OCI-M2 (cell line): ENCODE data around the gene CABP2.
"Not testable (repeated sequence)": the region's sequence is repeated elsewhere in the genome, so short reads cannot be mapped to it uniquely, and the experiment has no call there.

Experiments
- DNase-seq: peaks from one replicate; lab custom pipeline; 2025; ENCODE audit not compliant: unreplicated experiment; lab: John Stamatoyannopoulos, UW

CABP2 gene

DNA sequence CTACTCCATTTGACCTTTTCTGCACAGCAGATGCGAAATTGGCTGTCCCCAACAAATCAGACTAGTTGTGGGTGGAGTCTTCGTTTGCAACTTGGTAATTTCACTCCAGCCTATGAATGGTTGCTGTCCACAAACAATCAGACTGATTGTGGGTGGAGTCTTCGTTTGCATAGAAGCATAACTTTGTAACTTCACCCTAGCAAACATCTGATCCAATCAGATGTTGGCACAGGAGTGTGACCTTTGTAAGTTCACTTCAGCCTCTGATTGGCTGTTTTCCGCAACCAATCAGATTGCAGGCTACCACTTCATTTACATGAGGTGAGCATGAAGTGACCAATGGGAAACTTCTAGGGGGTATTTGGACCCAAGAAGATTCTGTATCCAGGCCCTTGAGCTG lies 16.3 kb upstream of the CABP2 start:
- DNase-seq, result no peak

DNA sequence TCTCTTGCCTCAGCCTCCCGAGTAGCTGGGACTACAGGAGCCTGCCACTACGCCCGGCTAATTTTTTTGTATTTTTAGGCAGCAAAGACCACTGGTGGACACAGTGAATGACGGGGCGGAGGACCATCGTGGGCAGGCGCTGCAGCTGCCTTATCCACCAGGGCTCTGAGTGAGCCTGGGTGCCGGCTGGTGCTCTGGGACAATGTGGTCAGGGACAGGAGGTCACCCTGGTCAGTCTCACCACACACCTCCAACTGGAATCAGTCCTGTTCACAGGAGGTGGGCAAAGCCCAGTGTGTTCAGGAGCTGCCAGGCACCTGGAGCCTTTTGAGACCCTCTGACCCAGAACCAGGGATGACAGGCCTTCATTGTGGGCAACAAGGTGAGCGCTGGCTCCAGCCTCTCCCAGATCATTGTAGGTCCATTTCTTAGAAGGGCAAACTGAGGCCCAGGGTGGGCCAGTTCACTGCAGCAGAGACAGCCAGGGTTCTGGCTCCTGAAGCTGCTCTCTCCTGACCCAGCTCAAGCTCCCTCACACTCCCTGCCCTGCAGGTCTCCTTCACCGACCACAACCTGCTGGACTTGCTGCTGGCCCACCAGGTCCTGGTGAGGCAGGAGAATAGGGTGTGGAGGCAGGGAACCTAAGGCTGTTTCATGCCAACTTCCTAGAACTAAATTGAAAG lies 15.7 kb upstream of the CABP2 start:
- no peak for DNase-seq

DNA sequence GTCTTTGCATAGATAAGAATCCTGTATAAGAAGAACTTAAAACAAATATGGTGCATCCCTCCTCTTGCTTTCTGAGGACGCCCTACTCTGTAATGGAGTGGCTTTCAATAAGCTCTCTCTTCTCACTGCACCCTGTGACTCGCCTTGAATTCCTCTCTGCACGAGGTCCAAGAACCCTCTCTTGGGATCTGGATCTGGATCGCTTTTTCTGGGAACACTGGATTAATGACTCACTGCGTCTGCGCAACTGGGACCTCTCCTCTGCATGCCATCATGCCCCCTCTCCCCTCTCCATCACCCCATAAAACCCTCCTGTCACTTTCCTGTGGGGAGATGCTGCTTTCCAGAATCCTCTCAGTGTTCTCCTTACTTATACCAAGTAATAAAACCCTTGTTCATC lies 15.1 kb upstream of the CABP2 start:
- DNase-seq, result no peak

DNA sequence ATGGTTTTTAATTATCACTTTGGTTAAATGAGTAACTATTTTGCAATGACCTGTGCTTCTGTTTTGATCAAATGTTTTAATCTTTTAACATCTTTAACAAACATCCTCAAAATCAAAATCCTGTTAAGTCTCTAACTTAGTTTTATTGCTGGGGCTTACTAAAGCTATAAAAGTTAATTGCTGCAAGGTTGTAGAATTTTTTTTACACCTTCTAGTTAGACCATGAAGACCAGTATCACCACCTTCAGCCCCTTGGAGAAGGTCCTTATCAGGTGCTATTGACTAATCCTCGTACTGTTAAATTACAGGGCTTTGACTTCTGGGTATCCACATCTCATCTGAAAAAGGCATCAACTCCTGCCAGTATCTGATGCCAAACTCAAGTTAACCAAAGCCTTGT lies 12.3 kb upstream of the CABP2 start:
- no peak for DNase-seq

DNA sequence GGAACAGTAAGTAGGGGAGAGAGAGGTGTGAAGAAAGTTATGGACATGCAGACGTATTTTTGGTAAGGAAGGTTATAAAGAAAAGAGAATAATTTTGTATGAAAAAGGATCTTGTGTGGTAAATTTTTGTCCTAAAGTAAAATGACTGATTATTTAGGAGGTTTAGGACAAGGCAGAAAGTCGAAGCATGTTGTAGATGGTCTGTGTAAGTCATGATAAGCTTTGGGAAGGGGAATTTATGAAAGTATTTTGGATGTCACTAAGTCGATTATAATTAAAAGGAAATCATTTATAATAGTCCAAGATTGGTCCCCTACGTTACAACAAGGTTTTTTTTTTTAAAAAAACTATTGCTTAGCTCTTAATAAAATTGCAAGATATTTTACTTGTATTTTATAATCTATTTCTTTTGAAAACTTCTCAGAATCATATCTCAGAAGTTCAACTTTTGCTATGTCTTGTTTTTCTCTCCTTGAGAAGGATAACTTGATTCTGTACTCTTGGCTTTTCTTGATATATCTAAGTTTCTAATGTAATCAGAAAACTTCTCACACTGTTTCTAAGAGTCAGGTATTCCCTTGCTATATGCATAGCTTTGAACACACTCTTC lies 10.9 kb upstream of the CABP2 start:
- no peak for DNase-seq

DNA sequence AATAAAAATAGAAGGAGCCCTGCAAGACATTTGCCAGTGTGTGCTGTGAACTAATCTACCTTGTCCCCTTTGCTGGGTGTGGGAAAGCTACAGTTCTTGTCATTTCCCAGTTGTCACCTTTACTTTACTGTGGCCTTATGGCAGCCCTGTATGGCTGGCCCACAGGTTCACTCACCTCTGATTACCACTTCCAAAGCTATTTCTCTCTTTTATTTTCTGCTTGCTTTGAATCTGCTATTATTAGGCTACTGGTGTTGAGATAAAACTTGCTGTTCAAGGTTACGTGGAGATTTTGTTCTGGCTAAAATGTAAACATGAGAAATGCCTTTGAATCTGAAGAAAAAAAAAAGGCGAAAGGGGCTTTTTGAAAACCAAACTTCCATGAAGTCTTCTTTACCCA lies 9.6 kb upstream of the CABP2 start:
- DNase-seq, result no peak

DNA sequence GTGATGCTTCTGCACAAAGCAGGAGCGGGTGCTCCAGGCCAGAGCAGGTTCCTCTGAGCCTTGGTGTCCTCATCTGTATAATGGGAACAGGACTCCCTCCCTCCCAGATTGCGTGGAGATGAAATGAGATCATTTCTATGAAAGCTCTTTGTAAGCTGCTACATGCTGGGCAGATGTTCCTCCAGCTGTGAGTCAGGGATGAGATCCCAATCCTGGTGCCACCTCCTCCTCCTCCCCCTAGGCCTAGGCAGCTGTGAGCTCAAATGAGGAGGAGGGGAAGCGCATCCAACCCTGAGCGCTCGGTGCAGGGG lies 7.0 kb upstream of the CABP2 start:
- no peak for DNase-seq

DNA sequence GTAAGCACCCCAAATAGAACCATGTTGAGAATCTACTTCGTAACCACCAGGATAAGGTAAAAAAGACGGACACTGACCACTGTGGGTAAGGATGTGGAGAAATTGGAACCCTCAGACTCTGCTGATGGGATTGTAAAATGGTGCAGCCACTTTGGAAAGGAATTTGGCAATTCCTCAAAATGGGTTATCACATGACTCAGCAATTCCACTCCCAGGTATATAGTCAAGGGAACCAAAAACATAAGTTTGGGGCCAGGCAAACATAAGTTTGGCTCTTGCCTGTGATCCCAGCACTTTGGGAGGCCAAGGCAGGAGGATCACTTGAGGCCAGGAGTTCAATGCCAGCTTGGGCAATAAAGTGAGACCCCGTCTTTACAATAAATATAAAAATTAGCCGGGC lies 5.1 kb upstream of the CABP2 start:
- no peak for DNase-seq

DNA sequence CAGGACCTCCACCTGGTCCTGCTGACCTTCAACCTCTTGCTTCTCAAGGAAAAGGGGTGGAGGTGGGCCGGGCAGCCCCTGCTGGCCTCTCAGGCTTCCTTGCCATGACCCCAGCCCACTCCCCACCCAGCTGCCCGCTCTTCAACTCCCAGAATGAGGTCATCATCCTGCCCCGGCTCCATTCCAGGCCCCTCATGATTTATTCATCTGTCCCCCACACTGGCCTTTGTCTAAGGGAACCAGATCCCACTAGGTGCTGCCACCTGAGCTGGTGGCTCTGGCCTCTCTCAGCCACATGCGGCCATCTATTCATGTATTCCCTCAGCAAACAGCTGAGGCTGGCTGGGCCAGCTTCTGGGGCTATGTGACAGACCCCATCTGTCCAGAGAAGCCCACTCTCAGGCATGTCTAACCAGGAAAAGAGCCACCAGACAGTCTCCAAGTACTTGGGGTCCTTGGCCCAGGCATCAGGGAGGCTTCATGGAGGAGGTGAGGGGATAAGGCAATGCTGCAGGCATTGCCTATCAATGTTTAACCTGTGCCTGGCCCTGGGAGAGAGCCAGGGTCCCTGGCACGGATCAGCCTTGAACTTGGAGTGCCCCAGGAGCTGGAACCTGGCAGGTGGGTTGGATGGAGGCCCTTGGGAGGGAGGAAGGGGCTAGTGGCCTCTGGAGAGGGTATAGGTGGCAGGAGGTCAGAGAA lies 2.2 kb upstream of the CABP2 start:
- no peak for DNase-seq

DNA sequence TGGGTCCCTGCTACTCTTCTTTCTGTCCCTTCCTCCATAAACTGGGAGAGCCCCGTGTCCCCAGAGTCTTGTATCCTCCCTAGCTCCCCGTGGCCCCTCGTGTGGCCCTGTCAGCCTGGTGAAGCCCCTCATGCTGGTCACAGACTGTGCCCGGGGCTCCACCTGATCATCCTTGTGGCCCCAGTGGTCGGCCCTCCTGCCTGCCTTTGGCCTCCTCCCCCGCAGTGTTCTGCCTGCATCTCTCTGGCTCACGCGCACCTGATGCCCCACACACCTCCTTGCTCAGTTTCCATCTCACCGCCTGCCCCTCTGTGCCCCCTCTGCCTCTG lies 1.2 kb upstream of the CABP2 start:
- DNase-seq, result no peak

DNA sequence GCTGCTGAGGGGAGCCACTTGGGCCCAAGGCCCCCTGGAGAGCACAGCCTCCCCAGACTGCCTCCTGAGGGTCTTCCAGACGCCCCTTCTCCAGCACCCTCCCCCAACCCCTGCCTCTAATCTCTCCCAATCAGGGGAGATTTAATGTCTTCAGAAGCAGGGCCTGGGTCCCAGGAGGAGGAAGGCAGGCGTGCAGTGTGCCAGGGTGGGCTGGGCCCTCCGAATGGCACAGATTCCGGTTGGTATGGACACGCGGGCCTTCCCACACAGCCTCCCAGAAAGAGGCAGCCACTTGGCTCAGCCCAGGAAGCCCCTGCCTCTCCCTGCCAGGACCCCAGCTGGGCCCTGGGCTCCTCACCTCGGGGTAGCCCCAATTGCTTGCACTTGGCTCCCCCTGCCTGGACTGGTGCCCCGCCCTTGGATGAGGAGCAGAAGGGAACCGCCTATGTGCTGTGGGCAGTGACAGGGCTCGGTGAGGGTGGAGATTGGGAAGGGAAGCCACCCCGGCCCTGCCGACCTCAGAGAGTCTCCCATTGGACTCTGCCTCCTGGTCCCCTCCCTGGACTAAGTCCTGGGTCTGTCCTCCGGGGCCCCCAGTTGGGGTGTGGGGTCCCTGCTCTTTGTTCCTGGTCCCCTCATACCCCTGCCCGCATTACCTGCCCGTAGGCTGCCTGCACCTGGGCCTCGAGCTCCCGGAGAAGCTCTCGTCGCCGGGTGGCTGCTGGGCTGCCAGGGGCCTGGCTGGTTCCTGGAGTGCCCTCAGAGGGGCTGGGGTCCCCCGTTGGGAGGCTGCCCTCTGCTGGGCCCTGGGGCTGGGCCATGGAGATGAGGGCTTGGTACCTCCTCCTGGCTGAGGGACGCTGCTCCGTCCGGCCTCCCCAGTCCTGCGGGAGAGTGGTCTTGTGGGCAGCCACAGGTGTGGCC lies 572 bp upstream of the CABP2 start:
- DNase-seq, result no peak

DNA sequence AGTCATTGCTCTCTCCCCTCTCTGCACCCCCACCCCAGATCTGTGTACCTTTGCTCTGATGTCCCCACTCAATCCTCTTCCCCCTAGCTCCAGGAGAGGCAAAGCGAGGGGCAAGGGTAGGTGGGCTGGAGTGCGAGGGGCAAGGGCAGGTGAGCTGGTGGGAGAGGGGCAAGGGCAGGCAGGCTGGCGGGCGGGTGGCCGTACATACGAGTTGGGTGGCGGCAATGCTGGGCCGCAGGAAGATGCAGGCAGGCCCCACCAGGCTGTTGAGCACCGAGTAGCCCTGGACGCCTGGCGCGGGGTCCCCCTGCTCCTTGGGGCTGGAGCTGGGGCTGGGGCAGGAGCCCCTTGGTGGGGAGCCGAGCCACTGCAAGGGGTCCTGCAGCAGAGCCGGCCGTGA lies 908 bp downstream of the CABP2 start:
- DNase-seq, result no peak

DNA sequence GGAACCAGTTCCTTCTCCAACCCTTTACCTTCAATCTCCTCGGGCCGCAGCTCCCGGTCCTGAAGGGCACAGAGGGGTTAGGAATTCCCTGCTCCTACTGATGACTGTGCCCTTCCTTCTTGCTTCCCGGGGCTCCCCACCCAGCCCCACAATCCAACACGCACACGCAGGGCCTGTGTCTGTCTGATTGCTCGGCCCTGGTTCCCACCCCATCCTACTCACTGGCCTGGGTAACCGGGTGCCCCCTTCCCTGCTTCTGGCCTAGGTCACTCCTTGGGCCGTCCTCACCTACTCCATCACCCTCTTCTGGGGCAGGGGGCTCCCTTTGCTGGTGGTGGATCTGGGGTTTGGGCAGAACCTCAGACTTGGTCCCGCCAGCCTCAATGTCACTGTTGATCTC lies 1.3 kb downstream of the CABP2 start:
- DNase-seq, result no peak

DNA sequence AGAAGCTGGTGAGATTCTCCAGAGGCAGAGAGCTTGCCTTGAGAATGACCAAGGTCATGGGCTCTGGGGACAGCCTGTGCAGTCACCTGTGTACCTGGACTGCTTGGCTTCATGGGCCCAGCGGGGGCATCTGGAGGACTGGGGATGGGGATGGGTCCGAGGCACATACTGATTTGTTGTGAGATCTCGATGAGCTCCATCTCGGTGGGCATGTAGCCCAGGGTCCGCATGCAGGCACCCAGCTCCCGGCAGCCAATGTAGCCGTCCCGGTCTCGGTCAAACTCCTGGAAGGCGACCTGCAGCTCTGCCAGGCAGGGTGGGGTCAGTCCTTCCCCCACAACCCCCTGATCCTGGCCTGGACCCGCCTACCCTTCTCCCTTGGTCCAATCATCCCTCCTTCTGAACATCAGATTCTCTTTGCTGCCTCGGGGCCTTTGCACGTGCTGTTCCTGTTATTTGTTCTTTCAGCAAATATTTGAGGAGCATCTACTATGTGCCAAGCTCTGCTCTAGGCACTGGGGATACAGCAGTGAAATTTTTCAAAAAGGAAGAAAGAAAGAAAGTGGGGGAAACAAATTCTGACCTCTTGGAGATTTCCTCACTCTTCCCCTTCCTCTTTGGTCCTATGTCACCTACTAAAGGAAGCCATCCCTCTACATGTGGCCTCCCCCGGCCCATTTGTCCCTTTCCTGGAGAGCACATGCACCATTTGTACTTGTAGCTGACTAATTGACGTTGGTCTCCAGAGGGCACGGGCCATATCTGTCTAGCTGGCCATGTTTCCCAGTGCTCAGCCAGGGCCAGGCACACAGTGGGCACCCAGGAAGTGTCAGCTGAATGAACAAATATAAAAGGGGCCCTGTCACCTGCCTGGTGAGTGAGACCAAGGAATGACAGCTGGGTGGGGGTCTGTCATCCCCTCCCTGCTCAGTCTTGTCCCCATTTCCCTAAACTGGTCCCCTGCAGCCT lies 2.1 kb downstream of the CABP2 start:
- no peak for DNase-seq

DNA sequence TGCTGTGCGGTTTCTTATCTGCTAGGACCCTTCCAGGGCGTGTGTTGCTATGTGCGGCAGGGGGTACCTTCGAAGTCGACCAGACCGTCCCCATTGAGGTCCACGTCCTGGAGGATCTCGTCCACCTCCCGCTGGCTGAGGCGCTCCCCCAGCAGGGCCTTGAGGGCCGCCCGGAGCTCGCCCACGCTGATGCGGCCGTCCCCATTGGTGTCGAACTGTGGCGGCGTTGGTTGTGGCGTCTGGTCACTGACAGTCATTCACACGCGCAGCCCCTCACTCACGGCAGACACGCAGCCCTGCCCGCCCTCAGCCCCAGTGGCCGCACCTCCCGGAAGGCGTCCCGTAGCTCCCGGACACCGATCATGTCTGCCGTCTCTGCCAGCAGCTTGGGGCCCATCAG lies 3.5 kb downstream of the CABP2 start:
- DNase-seq, result no peak

DNA sequence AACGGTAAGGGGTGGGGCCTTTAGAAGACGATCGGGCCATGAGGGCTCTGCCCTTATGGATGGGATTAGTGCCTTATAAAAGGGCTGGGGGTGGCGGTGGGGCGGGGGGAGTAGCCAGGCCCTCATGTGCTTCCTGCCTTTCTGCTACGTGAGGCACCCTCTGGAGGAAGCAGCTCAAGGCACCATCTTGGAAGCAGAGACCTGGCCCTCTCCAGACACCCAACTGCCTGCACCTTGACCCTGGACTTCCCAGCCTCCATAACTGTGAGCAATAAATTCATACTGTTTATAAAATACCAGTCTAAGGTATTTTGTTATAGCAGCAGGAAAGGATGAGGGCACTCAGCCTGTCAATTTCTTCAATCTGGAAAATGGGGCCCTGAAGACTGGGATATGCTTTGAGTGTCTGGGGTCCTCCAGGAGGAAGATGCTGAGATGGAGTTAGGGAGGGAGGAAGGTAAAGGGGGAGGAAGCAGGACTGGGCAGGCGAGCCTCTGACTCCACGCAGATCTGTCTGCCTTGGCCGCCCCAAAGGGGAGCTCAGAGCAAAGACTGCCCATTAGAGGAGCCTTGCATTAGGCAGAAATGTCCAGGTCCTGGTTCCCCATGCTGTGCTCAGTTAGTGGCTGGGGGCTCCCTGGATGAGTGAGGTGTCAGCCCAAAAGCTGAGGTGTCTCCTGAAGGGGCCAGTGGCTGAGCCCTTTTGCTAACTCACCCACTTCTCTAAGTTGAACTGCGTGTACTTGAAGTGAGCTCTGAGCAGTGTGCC lies 5.3 kb downstream of the CABP2 start:
- no peak for DNase-seq

DNA sequence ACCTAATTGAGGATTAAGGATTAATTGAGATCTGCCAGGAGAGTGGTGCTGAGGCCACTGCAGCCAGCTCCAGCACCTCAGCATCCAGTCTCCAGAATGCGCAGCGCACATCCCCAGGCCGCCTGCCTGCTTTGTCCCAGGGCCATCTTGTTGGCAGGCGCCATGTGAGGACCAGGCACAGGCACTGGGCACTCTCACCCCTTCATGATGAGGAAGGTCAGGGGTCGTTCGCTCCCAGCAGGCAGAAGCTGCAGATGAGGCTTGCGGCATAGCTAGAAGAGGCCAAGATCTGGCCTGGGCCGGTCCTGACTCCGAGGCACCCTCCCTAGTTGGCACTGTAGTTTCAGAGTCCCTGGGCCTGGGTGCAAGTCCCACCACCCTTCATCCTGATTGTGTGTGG lies 6.4 kb downstream of the CABP2 start:
- DNase-seq, result no peak

DNA sequence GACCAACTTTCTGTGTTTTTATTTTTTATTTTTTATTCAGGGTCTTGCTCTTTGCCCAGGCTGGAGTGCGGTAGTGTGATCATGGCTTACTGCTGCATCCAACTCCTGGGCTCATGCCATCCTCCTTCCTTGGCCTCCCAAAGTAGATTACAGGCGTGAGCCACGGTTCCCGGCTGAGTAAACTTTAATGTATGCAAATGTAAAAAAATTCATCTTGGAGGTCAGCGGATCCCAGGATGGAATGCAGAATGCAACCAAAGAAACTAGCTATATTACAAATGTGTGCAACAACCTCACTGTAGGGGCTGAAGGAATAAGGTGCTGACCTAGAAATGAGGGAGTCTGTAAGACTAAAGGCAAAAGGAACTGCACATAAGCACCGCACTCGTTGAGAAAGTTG lies 9.1 kb downstream of the CABP2 start:
- DNase-seq, result no peak

DNA sequence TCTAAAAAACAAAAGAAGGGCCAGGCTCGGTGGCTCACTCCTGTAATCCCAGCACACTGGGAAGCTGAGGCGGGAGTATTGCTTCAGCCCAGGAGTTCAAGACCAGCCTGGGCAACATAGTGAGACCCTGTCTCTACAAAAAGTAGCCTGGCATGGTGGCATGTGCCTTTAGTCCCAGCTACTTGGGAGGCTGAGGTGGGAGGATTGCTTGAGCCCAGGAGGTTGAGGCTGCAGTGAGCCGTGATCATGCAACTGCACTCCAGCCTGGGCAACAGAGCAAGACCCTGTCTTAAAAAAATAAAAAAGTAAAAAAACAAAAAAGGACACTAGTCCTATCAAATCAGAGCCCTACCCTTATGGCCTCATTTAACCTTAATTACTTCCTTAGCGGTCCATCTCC lies 11.7 kb downstream of the CABP2 start:
- DNase-seq, result not testable (repeated sequence)

DNA sequence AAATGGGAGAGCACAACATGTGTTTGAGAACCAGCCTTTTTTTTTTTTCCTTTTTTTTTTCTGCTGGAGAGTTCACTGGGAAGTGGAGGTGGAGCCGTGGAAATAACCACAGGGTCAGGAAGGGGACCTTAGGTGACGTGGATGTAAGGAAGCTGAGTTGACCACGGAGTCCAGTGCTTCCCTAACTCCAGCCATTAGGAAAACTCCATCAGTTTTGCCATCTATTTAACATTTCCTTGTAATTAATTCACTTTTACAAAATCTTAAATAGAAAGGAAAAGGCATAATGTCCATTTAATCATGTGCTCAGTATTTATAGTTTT lies 13.3 kb downstream of the CABP2 start:
- DNase-seq, result no peak
